PC-3 (cell line): ENCODE measurements around the gene ARMC5. TPM values are rescaled to one million over a fixed set of nuclear protein-coding genes. Genes with fewer than 3 reads are reported as not detected.
"Not testable (repeated sequence)": the region's sequence is repeated elsewhere in the genome, so short reads cannot be mapped to it uniquely, and the experiment has no call there.

Experiments used
- ATAC-seq: fragments of 200-7000 bp; cut with Tn5 transposase; 2 replicates; pipeline ENCODE4 v1.9.1; 2020; ENCODE audit warnings: mild to moderate bottlenecking, moderate library complexity
- BruUV-seq: library from RNA; stranded (reverse); fragments of 400-500 nt; replicated peaks from 2 replicates; lab custom pipeline; 2021; lab: Mats Ljungman, UMichigan
- CTCF ChIA-PET: fragments of 300-600 bp; sonication (Branson Sonifier 250); formaldehyde crosslinking; loops from one replicate; lab custom pipeline; 2022; ENCODE audit warnings: antibody characterized with exemption; lab: Charles Lee
- POLR2A ChIA-PET: fragments of 300-600 bp; sonication (Branson Sonifier 250); formaldehyde crosslinking; loops from one replicate; lab custom pipeline; 2022; ENCODE audit warnings: antibody characterized with exemption; ENCODE audit not compliant: unreplicated experiment; lab: Charles Lee
- DNase-seq: peaks from one replicate; pipeline ENCODE4 v3.0.0-alpha.2; 2015
- H2AFZ ChIP-seq: fragments of 300-600 bp; sonication (generic); 2 replicates; pipeline ENCODE4 v1.6.0; 2016; ENCODE audit warnings: antibody characterized with exemption, low read length
- H3F3A ChIP-seq: fragments of 300-600 bp; sonication (generic); one replicate; pipeline ENCODE4 v1.6.0; 2017; ENCODE audit warnings: antibody characterized with exemption, low read length, control low read depth, mild to moderate bottlenecking; ENCODE audit not compliant: unreplicated experiment
- H3K27ac ChIP-seq: fragments of 300-600 bp; sonication (generic); 2 replicates; pipeline ENCODE4 v1.5.1; 2016; ENCODE audit warnings: mild to moderate bottlenecking, low read length
- H3K27me3 ChIP-seq: fragments of 300-600 bp; sonication (generic); 2 replicates; pipeline ENCODE4 v1.6.1; 2016; ENCODE audit warnings: low read length, mixed read lengths
- H3K36me3 ChIP-seq: fragments of 300-600 bp; sonication (generic); 2 replicates; pipeline ENCODE4 v1.6.1; 2016; ENCODE audit warnings: low read depth, mixed run types, low read length, mixed read lengths
- H3K4me1 ChIP-seq: fragments of 300-600 bp; sonication (generic); 2 replicates; pipeline ENCODE4 v1.5.1; 2016; ENCODE audit warnings: low read length; ENCODE audit not compliant: insufficient read depth
- H3K4me2 ChIP-seq: fragments of 300-600 bp; sonication (generic); 2 replicates; pipeline ENCODE4 v1.6.0; 2016; ENCODE audit warnings: low read length
- H3K4me3 ChIP-seq: fragments of 300-600 bp; sonication (generic); 2 replicates; pipeline ENCODE4 v1.5.1; 2016; ENCODE audit warnings: mild to moderate bottlenecking, low read length, mixed read lengths
- H3K79me2 ChIP-seq: fragments of 300-600 bp; sonication (generic); 2 replicates; pipeline ENCODE4 v1.6.1; 2017; ENCODE audit warnings: low read length, mixed read lengths
- H3K9ac ChIP-seq: fragments of 300-600 bp; sonication (generic); 2 replicates; pipeline ENCODE4 v1.6.0; 2016; ENCODE audit warnings: mild to moderate bottlenecking, low read length
- H3K9me2 ChIP-seq: fragments of 300-600 bp; sonication (generic); replicated peaks from 2 replicates; pipeline ENCODE4 v1.6.1; 2016; ENCODE audit warnings: mixed run types, low read length, mixed read lengths
- H3K9me3 ChIP-seq: fragments of 300-600 bp; sonication (generic); 2 replicates; pipeline ENCODE4 v1.6.1; 2016; ENCODE audit warnings: low read length, mixed read lengths
- H4K20me1 ChIP-seq: fragments of 300-600 bp; sonication (generic); 2 replicates; pipeline ENCODE4 v1.6.1; 2016; ENCODE audit warnings: low read length, mixed read lengths
- CTCF ChIP-seq: fragments of 300-600 bp; sonication (generic); conservative IDR thresholded peaks from 2 replicates; pipeline ENCODE4 v1.5.1; 2017; ENCODE audit warnings: antibody characterized with exemption, low read depth, mild to moderate bottlenecking, low read length
- EZH2 ChIP-seq: fragments of 300-600 bp; sonication (generic); IDR thresholded peaks from one replicate; pipeline ENCODE4 v1.6.1; 2017; ENCODE audit warnings: antibody characterized with exemption, mild to moderate bottlenecking, low read length; ENCODE audit not compliant: unreplicated experiment
- EZH2phosphoT487 ChIP-seq: fragments of 300-600 bp; sonication (generic); IDR thresholded peaks from 2 replicates; pipeline ENCODE4 v1.6.1; 2018; ENCODE audit warnings: mild to moderate bottlenecking, antibody characterized with exemption, low read length, borderline replicate concordance
- intact Hi-C: fragments of 100-400 bp; cut with micrococcal nuclease; formaldehyde crosslinking; loops from 2 replicates; pipeline ENCODE4 v1.9.0; 2023
- total RNA-seq: library from RNA; depleted of rRNA; stranded (reverse); fragments of >200 nt; gene quantifications from 2 replicates; pipeline ENCODE4 v1.2.3, GENCODE V29; 2014

Gene ARMC5
- total RNA-seq, 1 experiment from 2014 or later, result 5.8 TPM

DNA sequence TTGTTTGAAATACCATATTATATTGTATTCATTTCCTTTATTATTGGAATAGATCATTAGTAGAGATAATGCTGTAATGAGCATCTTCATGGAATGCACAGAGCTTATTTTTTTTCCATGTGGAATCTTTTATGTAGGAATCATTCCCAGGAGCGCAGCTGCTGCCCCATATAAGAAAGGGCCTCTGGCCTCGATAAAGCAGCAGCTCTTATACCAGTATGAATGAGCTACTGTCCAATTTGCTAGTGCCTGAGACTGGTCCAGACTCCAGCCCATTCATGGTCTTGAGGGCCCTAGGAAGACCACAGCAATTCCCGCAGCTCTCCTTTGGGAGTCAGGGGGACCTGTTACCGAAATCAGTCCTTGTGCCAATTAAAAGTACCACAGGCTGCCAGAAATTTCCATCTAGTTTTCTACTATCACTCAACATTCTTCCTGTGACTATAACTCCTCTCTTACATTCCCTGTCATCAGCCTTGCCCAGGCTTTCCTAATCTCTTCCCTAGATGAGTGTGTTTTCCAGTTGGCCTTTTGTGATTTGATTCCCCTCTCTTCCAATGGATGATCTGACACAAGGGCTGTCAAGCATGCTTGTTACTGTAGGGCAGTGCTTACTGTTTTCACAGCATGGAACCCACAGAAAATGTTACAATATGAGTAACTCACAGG is 18.7 kb upstream of the ARMC5 start:
- no peaks in the 10 kb centered on the region for H4K20me1 ChIP-seq
- intact Hi-C loops, result loop anchor here (5.0 kb wide), 2 partner anchors 298 to 458 kb away; no protein-coding TSS in a partner anchor
- H3K9me3 ChIP-seq, result no peaks in the 10 kb centered on the region
- no peaks in the 10 kb centered on the region for H3K36me3 ChIP-seq
- no peak overlapping the region for H3K27ac ChIP-seq
- DNase-seq (no peak), ATAC-seq (no peak)
- no peaks in the 10 kb centered on the region for H3K27me3 ChIP-seq
- no peaks in the 10 kb centered on the region for H3K4me1 ChIP-seq
- no peak for TF ChIP-seq EZH2phosphoT487
- no peak for TF ChIP-seq CTCF
- TF ChIP-seq EZH2, result no peak
- no peaks in the 10 kb centered on the region for H3K79me2 ChIP-seq
- H3K9ac ChIP-seq, result no peak overlapping the region
- no peak overlapping the region for H2AFZ ChIP-seq
- POLR2A ChIA-PET, result no interaction called here
- no TSS peak for BruUV-seq
- H3F3A ChIP-seq, result no peaks in the 10 kb centered on the region
- H3K4me2 ChIP-seq, result no peak overlapping the region
- CTCF ChIA-PET, result no interaction called here
- no peaks in the 10 kb centered on the region for H3K9me2 ChIP-seq
- H3K4me3 ChIP-seq, result no peak overlapping the region

DNA sequence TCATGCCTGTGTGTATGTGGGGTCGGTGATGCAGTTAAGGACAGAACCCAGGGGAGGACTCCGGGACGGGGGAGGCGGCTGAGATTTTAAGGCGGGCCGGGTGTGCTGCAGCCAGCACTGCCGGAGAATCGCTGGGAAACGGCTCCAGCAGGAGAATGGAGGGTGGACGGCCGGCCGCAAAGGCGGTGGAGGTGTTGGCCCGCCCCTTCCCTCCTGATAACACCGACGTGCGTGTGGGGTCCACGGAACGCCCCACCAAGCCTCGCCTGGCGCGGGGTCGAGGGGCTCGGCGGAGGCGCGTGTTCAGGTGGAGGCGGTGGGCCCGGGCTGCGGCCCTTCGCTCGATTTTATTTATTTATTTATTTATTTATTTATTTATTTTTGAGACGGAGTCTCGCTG is 17.3 kb upstream of the ARMC5 start:
- ChIA-PET CTCF (interaction anchor here (0.5 kb wide), 1 partner anchor 492 kb away, joined by 4 read pairs; no protein-coding TSS in a partner anchor), POLR2A (no interaction called here)
- TF ChIP-seq EZH2phosphoT487 (no peak), EZH2 (no peak), CTCF (no peak)
- no peaks in the 10 kb centered on the region for H3K9me2 ChIP-seq
- intact Hi-C loops, result loop anchor here (5.0 kb wide), 2 partner anchors 300 to 460 kb away; no protein-coding TSS in a partner anchor
- H3K36me3 ChIP-seq, result no peaks in the 10 kb centered on the region
- H3K9me3 ChIP-seq, result no peaks in the 10 kb centered on the region
- no peaks in the 10 kb centered on the region for H4K20me1 ChIP-seq
- no peak overlapping the region for H2AFZ ChIP-seq
- no peak overlapping the region for H3K27ac ChIP-seq
- H3K4me3 ChIP-seq, result no peak overlapping the region
- H3K27me3 ChIP-seq, result no peaks in the 10 kb centered on the region
- no peak overlapping the region for H3K4me2 ChIP-seq
- no TSS peak for BruUV-seq
- no peaks in the 10 kb centered on the region for H3K79me2 ChIP-seq
- DNase-seq (no peak), ATAC-seq (no peak)
- H3K9ac ChIP-seq, result no peak overlapping the region
- no peaks in the 10 kb centered on the region for H3K4me1 ChIP-seq
- H3F3A ChIP-seq, result no peaks in the 10 kb centered on the region

DNA sequence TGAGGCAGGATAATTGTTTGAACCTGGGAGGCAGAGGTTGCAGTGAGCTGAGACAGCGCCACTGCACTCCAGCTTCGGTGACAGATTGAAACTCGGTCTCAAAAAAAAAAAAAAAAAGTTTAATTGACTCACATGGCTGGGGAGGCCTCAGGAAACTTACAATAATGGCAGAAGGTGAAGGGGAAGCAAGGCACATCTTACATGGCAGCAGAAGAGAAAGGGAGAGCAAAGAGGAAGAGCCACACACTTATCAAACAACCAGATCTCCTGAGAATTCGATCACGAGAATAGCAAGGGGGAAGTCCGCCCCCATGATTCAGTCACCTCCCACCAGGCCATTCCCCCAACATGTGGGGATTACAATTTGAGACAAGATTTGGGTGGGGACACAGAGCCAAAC is 13.4 kb upstream of the ARMC5 start:
- H3K36me3 ChIP-seq, POLR2A ChIA-PET, H3F3A ChIP-seq, H3K27ac ChIP-seq, H3K4me1 ChIP-seq, H3K4me2 ChIP-seq, H3K9me2 ChIP-seq, H3K27me3 ChIP-seq, CTCF ChIA-PET, H4K20me1 ChIP-seq, ATAC-seq, intact Hi-C loops, H3K79me2 ChIP-seq, H3K4me3 ChIP-seq, DNase-seq, H2AFZ ChIP-seq, H3K9ac ChIP-seq, H3K9me3 ChIP-seq, BruUV-seq: not testable (repeated sequence)
